NCI-H2196 (cell line): Measurements from ENCODE around the gene PLA2G2D.

Experiments used
- DNase-seq: peaks from one replicate; lab custom pipeline; 2025; ENCODE audit not compliant: unreplicated experiment; lab: John Stamatoyannopoulos, UW

The PLA2G2D gene

DNA sequence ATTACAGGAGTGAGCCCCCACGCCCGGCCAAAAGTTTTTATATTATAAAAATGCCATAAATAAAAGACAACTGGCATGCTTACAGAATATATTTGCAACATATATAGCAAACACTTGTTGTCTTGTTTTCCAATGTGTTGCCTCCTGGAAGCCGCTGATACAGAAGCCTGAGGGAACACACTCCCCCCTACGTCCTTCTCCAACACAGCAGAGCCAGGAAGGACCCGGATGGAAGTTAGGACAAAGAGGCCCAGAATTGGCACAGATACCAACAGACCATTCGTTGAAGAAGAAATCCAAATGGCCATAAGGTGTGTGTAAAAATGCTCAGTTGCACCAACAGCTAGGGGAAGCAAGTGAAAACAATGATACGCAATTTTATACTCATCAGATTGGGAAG, 50.6 kb downstream of the PLA2G2D start:
- no peak for DNase-seq

DNA sequence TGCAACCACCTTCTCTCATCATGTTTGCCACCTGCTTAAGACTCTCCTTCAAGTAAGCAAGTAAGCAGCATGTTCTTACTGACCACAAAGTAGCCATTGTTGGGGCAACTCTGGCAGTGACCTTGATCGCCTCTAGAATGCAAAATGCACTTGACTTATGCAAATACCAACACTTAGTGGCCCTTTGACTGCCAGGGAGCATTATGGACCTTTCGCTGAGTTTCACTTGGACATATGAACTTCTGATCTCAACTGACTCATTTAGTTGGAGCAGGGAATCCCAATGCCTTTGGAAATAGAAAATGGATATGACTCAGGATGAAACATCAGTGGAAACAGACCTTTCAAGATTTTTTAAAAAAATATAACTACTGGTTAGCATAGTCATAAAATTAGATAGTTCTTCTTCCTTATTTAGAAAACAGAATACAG, 55.5 kb downstream of the PLA2G2D start:
- DNase-seq: no peak
